ENCODE results near the gene LRP5.

Gene LRP5

DNA sequence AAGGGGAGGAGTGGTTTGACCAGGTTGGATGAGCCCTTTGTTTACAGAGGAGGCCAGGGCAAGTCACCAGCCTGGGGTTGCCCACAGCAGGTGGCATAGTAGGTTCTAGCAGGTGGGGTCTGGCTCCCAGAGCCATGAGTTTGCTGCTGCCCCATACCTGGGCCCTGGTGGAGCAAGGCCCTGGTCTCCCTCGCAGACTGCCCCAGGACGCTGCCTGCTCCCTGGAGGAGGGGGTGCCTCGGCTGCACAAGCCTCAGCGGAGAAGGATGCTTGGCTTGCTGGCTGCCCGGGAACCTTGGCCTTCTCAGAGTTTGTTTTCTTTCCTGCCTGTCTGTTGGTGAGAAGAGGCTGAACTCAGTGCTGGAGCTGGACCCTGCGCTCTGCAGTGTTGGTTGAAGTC lies 54.9 kb downstream of the LRP5 start:
- H3K4me3 ChIP-seq (replicated peaks; ENCODE audit: low read depth, low read length) = no peak overlapping the region
- TF ChIP-seq, protein P1, sequence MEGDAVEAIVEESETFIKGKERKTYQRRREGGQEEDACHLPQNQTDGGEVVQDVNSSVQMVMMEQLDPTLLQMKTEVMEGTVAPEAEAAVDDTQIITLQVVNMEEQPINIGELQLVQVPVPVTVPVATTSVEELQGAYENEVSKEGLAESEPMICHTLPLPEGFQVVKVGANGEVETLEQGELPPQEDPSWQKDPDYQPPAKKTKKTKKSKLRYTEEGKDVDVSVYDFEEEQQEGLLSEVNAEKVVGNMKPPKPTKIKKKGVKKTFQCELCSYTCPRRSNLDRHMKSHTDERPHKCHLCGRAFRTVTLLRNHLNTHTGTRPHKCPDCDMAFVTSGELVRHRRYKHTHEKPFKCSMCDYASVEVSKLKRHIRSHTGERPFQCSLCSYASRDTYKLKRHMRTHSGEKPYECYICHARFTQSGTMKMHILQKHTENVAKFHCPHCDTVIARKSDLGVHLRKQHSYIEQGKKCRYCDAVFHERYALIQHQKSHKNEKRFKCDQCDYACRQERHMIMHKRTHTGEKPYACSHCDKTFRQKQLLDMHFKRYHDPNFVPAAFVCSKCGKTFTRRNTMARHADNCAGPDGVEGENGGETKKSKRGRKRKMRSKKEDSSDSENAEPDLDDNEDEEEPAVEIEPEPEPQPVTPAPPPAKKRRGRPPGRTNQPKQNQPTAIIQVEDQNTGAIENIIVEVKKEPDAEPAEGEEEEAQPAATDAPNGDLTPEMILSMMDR (IDR thresholded peaks at IDR 0.05; ENCODE audit: low read depth, low read length, missing control alignments) = no peak
- no peak for DNase-seq (ENCODE audit: extremely low read depth, low read depth)

DNA sequence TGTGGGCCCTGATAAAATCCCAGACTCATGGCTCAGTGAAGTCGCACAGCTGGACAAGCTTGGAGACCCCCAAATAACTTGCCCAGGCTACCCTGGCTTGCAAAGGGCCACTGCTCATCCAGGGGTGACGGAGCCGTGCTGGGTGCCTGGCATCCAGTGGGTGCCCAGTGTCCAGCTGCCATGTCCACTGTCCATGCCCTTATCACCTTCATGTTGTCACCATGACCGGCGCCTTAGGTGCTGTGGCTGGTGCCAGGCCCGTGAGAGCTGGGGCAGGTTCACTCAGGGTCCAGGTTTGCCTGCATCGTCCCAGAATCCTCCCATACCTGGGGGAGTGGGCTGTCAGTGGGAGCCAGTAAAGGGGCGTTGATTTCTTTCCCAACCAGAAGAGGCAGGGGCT lies 57.4 kb downstream of the LRP5 start:
- H3K4me3 ChIP-seq (replicated peaks; ENCODE audit: low read depth, low read length) = no peak overlapping the region
- no peak for DNase-seq (ENCODE audit: extremely low read depth, low read depth)
- TF ChIP-seq, protein P1 (IDR thresholded peaks at IDR 0.05; ENCODE audit: low read depth, low read length, missing control alignments) = no peak

DNA sequence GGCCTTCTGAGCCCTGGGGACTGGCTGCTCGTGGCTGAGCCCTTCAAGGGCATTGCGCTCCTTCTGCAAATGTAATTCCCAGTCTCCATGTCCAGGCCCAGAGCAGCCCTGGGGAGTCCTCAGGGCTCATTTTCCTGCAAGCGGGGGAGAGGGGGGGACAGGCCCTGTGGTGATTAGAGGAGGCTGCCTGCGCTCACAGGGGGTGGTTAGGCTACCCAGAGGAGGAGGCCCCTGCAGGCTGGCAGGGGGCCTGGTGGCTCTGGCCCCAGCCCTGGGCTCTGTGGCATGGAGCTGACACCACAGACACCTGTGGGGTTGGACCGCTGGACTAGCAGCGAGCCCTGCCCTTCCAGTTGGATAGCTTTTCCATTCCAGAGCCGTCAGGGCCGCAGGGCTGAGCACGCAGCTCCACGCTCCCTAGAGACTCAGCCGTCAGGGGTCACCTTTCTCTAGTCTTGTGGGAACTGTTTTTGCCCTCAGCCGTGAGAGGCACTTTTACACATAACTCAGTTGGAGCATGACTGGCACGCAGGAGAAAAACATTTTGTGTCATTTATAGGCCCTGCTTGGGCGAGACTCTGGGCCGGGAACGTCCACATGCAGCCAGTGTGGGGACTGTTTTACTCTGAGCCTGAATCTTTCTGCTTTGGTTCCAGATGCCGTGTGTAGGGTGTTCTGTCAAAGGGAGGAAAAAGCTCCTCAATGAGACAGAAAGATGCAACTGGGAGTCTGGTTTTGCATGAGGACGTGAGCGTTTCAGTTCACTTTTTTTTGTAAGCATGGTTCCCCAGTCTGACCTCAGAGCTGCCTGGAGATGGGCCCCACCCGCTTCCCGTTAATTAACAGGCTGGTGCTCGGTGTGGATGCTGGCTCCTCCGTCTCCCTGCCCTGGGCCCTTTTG lies 58.1 kb downstream of the LRP5 start:
- no peak for DNase-seq (ENCODE audit: extremely low read depth, low read depth)
- no peak overlapping the region for H3K4me3 ChIP-seq (replicated peaks; ENCODE audit: low read depth, low read length)

DNA sequence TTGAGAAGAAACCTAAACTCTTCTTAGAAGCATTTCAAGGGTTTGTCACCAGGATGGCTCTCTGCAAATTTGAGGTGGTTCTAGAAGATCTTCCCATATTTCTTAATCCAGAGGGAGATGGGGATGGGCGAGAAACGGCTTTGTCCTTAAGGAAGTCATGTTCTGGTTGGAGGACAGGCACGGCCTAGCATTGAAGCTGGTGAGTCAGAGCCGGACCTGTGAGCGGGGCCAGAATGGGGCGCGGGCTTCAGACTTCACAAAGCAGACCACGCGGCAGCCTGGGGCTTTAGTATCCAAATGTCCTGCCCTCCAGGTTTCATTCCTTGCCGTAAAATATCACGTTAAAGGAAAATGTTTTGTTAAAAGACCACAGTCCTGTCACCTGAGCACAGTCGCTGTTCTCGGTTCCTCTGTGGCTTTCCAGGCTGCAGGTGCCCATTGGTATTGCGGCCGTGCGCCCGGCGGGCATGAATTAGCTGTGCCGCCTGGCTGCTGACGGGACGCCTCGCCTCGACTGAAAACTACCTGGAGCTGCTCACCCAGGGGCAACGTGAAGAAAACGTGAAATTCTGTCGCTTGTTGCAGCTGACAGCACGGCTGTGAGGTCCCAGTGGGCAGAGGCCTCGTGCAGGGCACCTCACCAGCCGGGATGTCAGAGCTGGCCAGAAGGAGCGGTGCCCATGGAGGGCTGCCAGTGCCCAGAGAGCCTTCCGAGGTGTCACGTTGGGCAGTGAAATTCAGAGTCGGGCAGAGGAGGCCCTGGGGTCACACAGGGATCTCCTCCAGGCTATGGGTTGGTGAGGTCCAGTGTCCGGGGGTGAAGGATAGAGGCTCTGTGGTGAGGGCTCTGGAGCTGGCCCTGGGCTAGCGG lies 59.0 kb downstream of the LRP5 start:
- no peak for DNase-seq (ENCODE audit: extremely low read depth, low read depth)
- TF ChIP-seq, protein P1 (IDR thresholded peaks at IDR 0.05; ENCODE audit: low read depth, low read length, missing control alignments) = no peak
- no peak overlapping the region for H3K4me3 ChIP-seq (replicated peaks; ENCODE audit: low read depth, low read length)

More for the DNA sequence above, 58.1 kb downstream of the LRP5 start:
- TF ChIP-seq, protein P1 (IDR thresholded peaks at IDR 0.05; ENCODE audit: low read depth, low read length, missing control alignments) = no peak

DNA sequence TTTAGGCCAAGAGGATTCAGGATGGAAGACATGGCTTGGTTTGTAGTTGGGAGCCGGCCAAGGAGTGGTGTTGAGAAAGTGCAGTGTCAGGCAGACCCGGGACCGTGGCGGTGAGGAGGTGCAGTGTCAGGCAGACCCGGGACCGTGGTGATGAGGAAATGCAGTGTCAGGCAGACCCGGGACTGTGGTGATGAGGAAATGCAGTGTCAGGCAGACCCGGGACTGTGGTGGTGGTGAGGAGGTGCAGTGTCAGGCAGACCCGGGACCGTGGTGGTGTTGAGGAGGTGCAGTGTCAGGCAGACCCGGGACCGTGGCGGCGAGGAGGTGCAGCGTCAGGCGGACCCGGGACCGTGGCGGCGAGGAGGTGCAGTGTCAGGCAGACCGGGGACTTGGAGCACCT lies 59.7 kb downstream of the LRP5 start:
- no peak overlapping the region for H3K4me3 ChIP-seq (replicated peaks; ENCODE audit: low read depth, low read length)
- TF ChIP-seq, protein P1 (IDR thresholded peaks at IDR 0.05; ENCODE audit: low read depth, low read length, missing control alignments) = no peak

DNA sequence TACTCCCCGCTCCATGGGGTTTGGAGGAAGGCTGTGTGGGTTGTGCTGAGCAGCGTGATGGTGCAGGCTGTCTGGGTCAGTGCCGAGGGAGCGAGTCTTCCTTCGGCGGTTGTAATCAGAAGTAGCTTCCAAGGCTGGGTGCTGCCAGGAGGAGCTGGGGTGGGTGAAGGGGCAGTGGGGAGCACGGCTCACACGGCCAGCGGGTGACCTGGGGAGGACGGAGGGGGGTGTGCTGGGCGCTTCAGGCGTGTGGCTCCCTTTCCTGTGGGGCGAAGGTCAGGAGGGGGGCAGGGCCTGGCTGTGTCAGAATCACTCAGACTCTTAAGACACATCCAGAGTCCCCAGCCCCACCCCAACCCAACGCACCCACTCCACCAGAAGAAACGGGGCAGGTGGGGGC lies 60.2 kb downstream of the LRP5 start:
- TF ChIP-seq, protein P1 (IDR thresholded peaks at IDR 0.05; ENCODE audit: low read depth, low read length, missing control alignments) = no peak
- H3K4me3 ChIP-seq (replicated peaks; ENCODE audit: low read depth, low read length) = no peak overlapping the region
- DNase-seq (ENCODE audit: extremely low read depth, low read depth) = no peak

More for the DNA sequence above, 59.7 kb downstream of the LRP5 start:
- DNase-seq (ENCODE audit: extremely low read depth, low read depth) = no peak
